Natural killer cell (primary cell): Measurements from ENCODE around the gene KRTAP10-6. TPM values are rescaled to one million over a fixed set of nuclear protein-coding genes. Genes with fewer than 3 reads are reported as not detected.
A peak's percentile ranks its signal among the peaks of the same experiment; 100 is the strongest.

ENCODE experiments used
- ATAC-seq, 3 donors: fragments of 150-1000 bp in 2 of 3; fragments of 200-7000 bp in 1 of 3; cut with Tn5 transposase; 1 replicate in 1 of 3; 2 replicates in 2 of 3; pipeline ENCODE4 v1.10.0; 2021; ENCODE audit warnings: mild to moderate bottlenecking in 2 of 3, moderate library complexity in 2 of 3
- DNase-seq, 2 donors: peaks; one replicate each; pipeline versions ENCODE4 v3.0.0 to v3.0.0-alpha.2; 2013 to 2021; ENCODE audit warnings: mixed read lengths in 1 of 2
- H3K27ac ChIP-seq: one replicate; pipeline ENCODE4 v1.5.1; 2013; ENCODE audit warnings: mild to moderate bottlenecking, low read length
- H3K27me3 ChIP-seq: one replicate; pipeline ENCODE4 v1.6.1; 2013; ENCODE audit warnings: low read length; ENCODE audit not compliant: control insufficient read depth, insufficient read depth
- H3K36me3 ChIP-seq: one replicate; pipeline ENCODE4 v1.6.1; 2013; ENCODE audit warnings: low read length; ENCODE audit not compliant: control insufficient read depth, insufficient read depth
- H3K4me1 ChIP-seq: one replicate; pipeline ENCODE4 v1.6.1; 2013; ENCODE audit warnings: low read length; ENCODE audit not compliant: control insufficient read depth, insufficient read depth
- H3K4me3 ChIP-seq: one replicate; pipeline ENCODE4 v1.5.1; 2013; ENCODE audit warnings: low read length
- H3K9me3 ChIP-seq: one replicate; pipeline ENCODE4 v1.6.1; 2013; ENCODE audit warnings: low read length; ENCODE audit not compliant: control insufficient read depth, insufficient read depth
- H3K27ac Mint-ChIP-seq, 2 donors: one replicate each; pipeline ENCODE4 v1.8.0; 2022; ENCODE audit warnings: mild to moderate bottlenecking in 2 of 2, mixed read lengths in 2 of 2, moderate library complexity in 1 of 2
- H3K27me3 Mint-ChIP-seq, 2 donors: one replicate each; pipeline ENCODE4 v1.8.0; 2022; ENCODE audit warnings: low read depth in 2 of 2, mixed read lengths in 2 of 2
- H3K36me3 Mint-ChIP-seq: one replicate; pipeline ENCODE4 v1.8.0; 2022; ENCODE audit warnings: mixed read lengths
- H3K4me1 Mint-ChIP-seq, 2 donors: one replicate each; pipeline ENCODE4 v1.8.0; 2022; ENCODE audit warnings: mixed read lengths in 2 of 2
- H3K4me3 Mint-ChIP-seq: one replicate; pipeline ENCODE4 v1.8.0; 2022; ENCODE audit warnings: mild to moderate bottlenecking, moderate library complexity, mixed read lengths
- H3K9me3 Mint-ChIP-seq, 2 donors: one replicate each; pipeline ENCODE4 v1.8.0; 2022; ENCODE audit warnings: mixed read lengths in 2 of 2
- WGBS: methylation state at CpG from one replicate; pipeline ENCODE4 v1.1.7; 2013; ENCODE audit warnings: missing lambda C conversion rate; ENCODE audit not compliant: insufficient coverage; 5-methylcytosine and 5-hydroxymethylcytosine counted together
- intact Hi-C: fragments of 100-400 bp; cut with micrococcal nuclease; formaldehyde crosslinking; loops from one replicate; pipeline ENCODE4 v1.14.2; 2022
- total RNA-seq, 4 donors: library from RNA; stranded (reverse); fragments of 120-200 nt in 1 of 4; gene quantifications; one replicate each; pipeline versions ENCODE4 v1.2.3 to v1.2.4, GENCODE V29; 2013 to 2022
- TF ChIP-seq, protein P1 (sequence below): fragments of 200-600 bp; IDR thresholded peaks from one replicate; pipeline ENCODE4 v1.8.0; 2022; ENCODE audit warnings: antibody characterized with exemption

KRTAP10-6 gene
- total RNA-seq, 3 donors from 2014 or later (not counting 1 experiment from before 2014, with no cell fraction given), result not detected

DNA sequence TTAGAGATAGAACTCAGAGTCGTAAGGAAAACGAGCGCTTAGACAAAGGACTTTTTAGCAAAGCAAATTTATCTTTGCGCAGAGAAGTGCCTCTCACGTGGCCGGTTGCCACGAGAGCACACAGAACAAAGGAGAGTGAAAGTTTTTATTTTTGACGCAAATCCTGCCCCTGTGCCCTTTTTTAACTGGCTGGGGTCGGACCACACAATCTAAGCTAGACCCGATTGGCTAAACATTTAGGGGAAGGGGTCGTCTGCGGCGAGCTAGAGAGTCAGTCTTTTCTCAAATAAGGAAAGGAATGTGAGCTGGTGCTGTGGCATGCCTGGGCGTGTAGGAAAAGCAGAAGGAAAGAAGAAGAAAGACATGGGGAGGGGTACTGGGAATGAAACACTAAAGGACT is 43.4 kb downstream of the KRTAP10-6 start:
- Mint-ChIP-seq H3K4me3 (no peak overlapping the region), H3K27ac (no peak overlapping the region)

GRCh38 chr21:44548381-44548780 is 43.9 kb downstream of the KRTAP10-6 start:
- DNase-seq (no peak), ATAC-seq (no peak)
- H3K27ac ChIP-seq, result no peak overlapping the region
- peaks cover 6 to 16% of the 10 kb centered on the region in 2 donors for H3K9me3 Mint-ChIP-seq
- H3K4me1 Mint-ChIP-seq, result peaks cover 22 to 32% of the 10 kb centered on the region in 2 donors
- H3K9me3 ChIP-seq, result peaks cover 6% of the 10 kb centered on the region
- peak overlapping the region in 1 of 2 donors; percentile 87 for H3K27ac Mint-ChIP-seq
- no peaks in the 10 kb centered on the region for H3K27me3 ChIP-seq
- H3K4me1 ChIP-seq, result peaks cover 7% of the 10 kb centered on the region
- no peak overlapping the region for H3K4me3 ChIP-seq
- H3K36me3 ChIP-seq, result no peaks in the 10 kb centered on the region
- H3K4me3 Mint-ChIP-seq, result no peak overlapping the region
- peaks cover 0 to 6% of the 10 kb centered on the region in 2 donors for H3K27me3 Mint-ChIP-seq
- intact Hi-C loops, result no loop called here
- TF ChIP-seq, protein P1, sequence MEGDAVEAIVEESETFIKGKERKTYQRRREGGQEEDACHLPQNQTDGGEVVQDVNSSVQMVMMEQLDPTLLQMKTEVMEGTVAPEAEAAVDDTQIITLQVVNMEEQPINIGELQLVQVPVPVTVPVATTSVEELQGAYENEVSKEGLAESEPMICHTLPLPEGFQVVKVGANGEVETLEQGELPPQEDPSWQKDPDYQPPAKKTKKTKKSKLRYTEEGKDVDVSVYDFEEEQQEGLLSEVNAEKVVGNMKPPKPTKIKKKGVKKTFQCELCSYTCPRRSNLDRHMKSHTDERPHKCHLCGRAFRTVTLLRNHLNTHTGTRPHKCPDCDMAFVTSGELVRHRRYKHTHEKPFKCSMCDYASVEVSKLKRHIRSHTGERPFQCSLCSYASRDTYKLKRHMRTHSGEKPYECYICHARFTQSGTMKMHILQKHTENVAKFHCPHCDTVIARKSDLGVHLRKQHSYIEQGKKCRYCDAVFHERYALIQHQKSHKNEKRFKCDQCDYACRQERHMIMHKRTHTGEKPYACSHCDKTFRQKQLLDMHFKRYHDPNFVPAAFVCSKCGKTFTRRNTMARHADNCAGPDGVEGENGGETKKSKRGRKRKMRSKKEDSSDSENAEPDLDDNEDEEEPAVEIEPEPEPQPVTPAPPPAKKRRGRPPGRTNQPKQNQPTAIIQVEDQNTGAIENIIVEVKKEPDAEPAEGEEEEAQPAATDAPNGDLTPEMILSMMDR, result no peak
- H3K36me3 Mint-ChIP-seq, result peaks cover 17% of the 10 kb centered on the region
- 87% methylated on average over 13 of the region's 13 CpGs for WGBS

More for the DNA sequence above, 43.4 kb downstream of the KRTAP10-6 start:
- Mint-ChIP-seq H3K27me3 (peaks cover 0 to 6% of the 10 kb centered on the region in 2 donors), H3K9me3 (peaks cover 6 to 16% of the 10 kb centered on the region in 2 donors), H3K36me3 (peaks cover 17% of the 10 kb centered on the region), H3K4me1 (peaks cover 22 to 32% of the 10 kb centered on the region in 2 donors)
- no peak overlapping the region for H3K27ac ChIP-seq
- H3K36me3 ChIP-seq, result no peaks in the 10 kb centered on the region
- WGBS, result 71% methylated on average over 14 of the region's 14 CpGs
- peaks cover 7% of the 10 kb centered on the region for H3K4me1 ChIP-seq
- DNase-seq, result no peak
- no peaks in the 10 kb centered on the region for H3K27me3 ChIP-seq
- intact Hi-C loops, result no loop called here
- TF ChIP-seq, protein P1, result no peak
- peaks cover 6% of the 10 kb centered on the region for H3K9me3 ChIP-seq
- H3K4me3 ChIP-seq, result no peak overlapping the region
- no peak for ATAC-seq

- peaks cover 17% of the 10 kb centered on the region for H3K36me3 Mint-ChIP-seq
- peak overlapping the region; percentile 84 for H3K4me3 Mint-ChIP-seq
- Histone ChIP-seq H3K9me3 (peaks cover 6% of the 10 kb centered on the region), H3K27me3 (no peaks in the 10 kb centered on the region), H3K27ac (peak overlapping the region; percentile 11), H3K36me3 (no peaks in the 10 kb centered on the region), H3K4me3 (no peak overlapping the region), H3K4me1 (peaks cover 7% of the 10 kb centered on the region)
- TF ChIP-seq, protein P1, result no peak
- intact Hi-C loops, result no loop called here
- peaks cover 22 to 32% of the 10 kb centered on the region in 2 donors for H3K4me1 Mint-ChIP-seq
- 28% methylated on average over 5 of the region's 5 CpGs for WGBS
- H3K27ac Mint-ChIP-seq, result peak overlapping the region; percentile 74 to 87
- DNase-seq (peak; percentile 13 to 69), ATAC-seq (peak in 2 of 3 donors; percentile 61 to 63)
- peaks cover 0 to 6% of the 10 kb centered on the region in 2 donors for H3K27me3 Mint-ChIP-seq
- peaks cover 6 to 16% of the 10 kb centered on the region in 2 donors for H3K9me3 Mint-ChIP-seq
These were observed 44.5 kb downstream of the KRTAP10-6 start for GRCh38 chr21:44547656-44548331.
